Activated CD4-positive, alpha-beta T cell treated with anti-CD3 and anti-CD28 coated beads for 36 hours (primary cell): ENCODE results near the gene FGD5. TPM values are rescaled to one million over a fixed set of nuclear protein-coding genes. Genes with fewer than 3 reads are reported as not detected.

Experiments
- ATAC-seq: fragments of 200-7000 bp; cut with Tn5 transposase; one replicate; pipeline ENCODE4 v1.10.0; 2021; ENCODE audit warnings: mild to moderate bottlenecking, moderate library complexity
- CTCF ChIA-PET: fragments of 350-600 bp; sonication (Branson Sonifier 250); formaldehyde crosslinking; loops from one replicate; lab custom pipeline; 2021; ENCODE audit warnings: antibody characterized with exemption; lab: Charles Lee
- POLR2A ChIA-PET: fragments of 350-600 bp; sonication (Branson Sonifier 250); formaldehyde crosslinking; loops from one replicate; lab custom pipeline; 2021; ENCODE audit warnings: antibody characterized with exemption, inconsistent platforms; lab: Charles Lee
- DNase-seq: peaks from one replicate; pipeline ENCODE4 v3.0.0-alpha.2; 2020
- H3K27ac Mint-ChIP-seq: one replicate; pipeline ENCODE4 v1.8.0; 2021; ENCODE audit warnings: mixed read lengths
- H3K27me3 Mint-ChIP-seq: one replicate; pipeline ENCODE4 v1.8.0; 2021; ENCODE audit warnings: mixed read lengths
- H3K36me3 Mint-ChIP-seq: one replicate; pipeline ENCODE4 v1.8.0; 2021; ENCODE audit warnings: low read depth, mixed read lengths
- H3K4me1 Mint-ChIP-seq: one replicate; pipeline ENCODE4 v1.8.0; 2021; ENCODE audit warnings: mixed read lengths
- H3K4me3 Mint-ChIP-seq: one replicate; pipeline ENCODE4 v1.8.0; 2021; ENCODE audit warnings: mild to moderate bottlenecking, moderate library complexity, mixed read lengths
- H3K9me3 Mint-ChIP-seq: one replicate; pipeline ENCODE4 v1.8.0; 2021; ENCODE audit warnings: low read depth, mixed read lengths
- intact Hi-C, 2 experiments: fragments of 100-400 bp; cut with DNase I in 1 of 2; cut with micrococcal nuclease in 1 of 2; formaldehyde crosslinking; loops; one replicate each; pipeline versions ENCODE4 v1.14.2 to v1.15.1; 2022 to 2024; cut with DNase I, micrococcal nuclease
- total RNA-seq, 2 experiments: library from RNA; stranded (reverse); gene quantifications; one replicate each; pipeline ENCODE4 v1.2.3, GENCODE V29; 2021

Gene FGD5
- total RNA-seq, 2 experiments from 2014 or later = 0.09 TPM; not detected in 1

GRCh38 chr3:14846226-14846880, 27.6 kb downstream of the FGD5 start:
- Mint-ChIP-seq H3K36me3 (no peaks in the 10 kb centered on the region), H3K27ac (no peak overlapping the region), H3K4me3 (no peak overlapping the region), H3K9me3 (no peaks in the 10 kb centered on the region), H3K27me3 (no peaks in the 10 kb centered on the region), H3K4me1 (no peaks in the 10 kb centered on the region)
- DNase-seq (no peak), ATAC-seq (no peak)
- ChIA-PET POLR2A (no interaction called here), CTCF (interaction anchor here (0.6 kb wide), 1 partner anchor 1198 kb away, joined by 3 read pairs; no protein-coding TSS in a partner anchor)
- intact Hi-C loops = no loop called here

GRCh38 chr3:14847613-14848541, 29.1 kb downstream of the FGD5 start:
- Mint-ChIP-seq H3K36me3 (no peaks in the 10 kb centered on the region), H3K27me3 (no peaks in the 10 kb centered on the region), H3K4me1 (no peaks in the 10 kb centered on the region), H3K9me3 (no peaks in the 10 kb centered on the region), H3K27ac (no peak overlapping the region), H3K4me3 (no peak overlapping the region)
- intact Hi-C loops = no loop called here
- DNase-seq (peak; percentile 10), ATAC-seq (peak; percentile 30)
- POLR2A ChIA-PET = no interaction called here
- CTCF ChIA-PET = interaction anchor here (0.8 kb wide), 1 partner anchor 74 kb away, joined by 4 read pairs; no protein-coding TSS in a partner anchor

- no peaks in the 10 kb centered on the region for H3K27me3 Mint-ChIP-seq
- H3K4me3 Mint-ChIP-seq = no peak overlapping the region
- no peaks in the 10 kb centered on the region for H3K36me3 Mint-ChIP-seq
- CTCF ChIA-PET = interaction anchor here (0.5 to 0.7 kb wide), 2 partner anchors 90 to 525 kb away, joined by 3 to 4 read pairs; no protein-coding TSS in a partner anchor
- ATAC-seq (no peak), DNase-seq (no peak)
- H3K4me1 Mint-ChIP-seq = no peaks in the 10 kb centered on the region
- H3K27ac Mint-ChIP-seq = no peak overlapping the region
- POLR2A ChIA-PET = no interaction called here
- intact Hi-C loops = no loop called here
- no peaks in the 10 kb centered on the region for H3K9me3 Mint-ChIP-seq
These were observed 30.1 kb downstream of the FGD5 start for GRCh38 chr3:14848906-14849305.

- Mint-ChIP-seq H3K36me3 (no peaks in the 10 kb centered on the region), H3K4me1 (no peaks in the 10 kb centered on the region), H3K9me3 (no peaks in the 10 kb centered on the region), H3K4me3 (no peak overlapping the region), H3K27me3 (no peaks in the 10 kb centered on the region), H3K27ac (no peak overlapping the region)
- intact Hi-C loops = no loop called here
- POLR2A ChIA-PET = no interaction called here
- no peak for DNase-seq
- no peak for ATAC-seq
- CTCF ChIA-PET = interaction anchor here (0.7 to 1.4 kb wide), 2 partner anchors 71 to 341 kb away, joined by 3 read pairs; no protein-coding TSS in a partner anchor
These were observed 31.0 kb downstream of the FGD5 start for GRCh38 chr3:14849638-14850230.

GRCh38 chr3:14852058-14852594, 33.4 kb downstream of the FGD5 start:
- no peaks in the 10 kb centered on the region for H3K4me1 Mint-ChIP-seq
- intact Hi-C loops = no loop called here
- no peak overlapping the region for H3K27ac Mint-ChIP-seq
- H3K36me3 Mint-ChIP-seq = no peaks in the 10 kb centered on the region
- POLR2A ChIA-PET = no interaction called here
- ATAC-seq = no peak
- DNase-seq = no peak
- no peak overlapping the region for H3K4me3 Mint-ChIP-seq
- no peaks in the 10 kb centered on the region for H3K27me3 Mint-ChIP-seq
- CTCF ChIA-PET = no interaction called here
- H3K9me3 Mint-ChIP-seq = no peaks in the 10 kb centered on the region

- ATAC-seq (no peak), DNase-seq (no peak)
- no peaks in the 10 kb centered on the region for H3K36me3 Mint-ChIP-seq
- CTCF ChIA-PET = interaction anchor here (0.7 kb wide), 1 partner anchor 68 kb away, joined by 3 read pairs; no protein-coding TSS in a partner anchor
- intact Hi-C loops = no loop called here
- POLR2A ChIA-PET = no interaction called here
- no peak overlapping the region for H3K4me3 Mint-ChIP-seq
- H3K27ac Mint-ChIP-seq = no peak overlapping the region
- H3K9me3 Mint-ChIP-seq = no peaks in the 10 kb centered on the region
- H3K27me3 Mint-ChIP-seq = no peaks in the 10 kb centered on the region
- no peaks in the 10 kb centered on the region for H3K4me1 Mint-ChIP-seq
These were observed 34.0 kb downstream of the FGD5 start for GRCh38 chr3:14852717-14853116.

- H3K4me3 Mint-ChIP-seq = no peak overlapping the region
- H3K27me3 Mint-ChIP-seq = peaks cover 5% of the 10 kb centered on the region
- no peak for DNase-seq
- H3K27ac Mint-ChIP-seq = no peak overlapping the region
- ATAC-seq = no peak
- no peaks in the 10 kb centered on the region for H3K4me1 Mint-ChIP-seq
- intact Hi-C loops = no loop called here
- ChIA-PET CTCF (interaction anchor here (0.7 kb wide), 1 partner anchor 67 kb away, joined by 3 read pairs; no protein-coding TSS in a partner anchor), POLR2A (no interaction called here)
- no peaks in the 10 kb centered on the region for H3K36me3 Mint-ChIP-seq
- no peaks in the 10 kb centered on the region for H3K9me3 Mint-ChIP-seq
These were observed 34.6 kb downstream of the FGD5 start for GRCh38 chr3:14853271-14853951.

- H3K4me1 Mint-ChIP-seq = no peaks in the 10 kb centered on the region
- intact Hi-C loops = no loop called here
- ChIA-PET POLR2A (no interaction called here), CTCF (interaction anchor here (1.4 to 2.1 kb wide), 2 partner anchors 25 to 63 kb away, joined by 5 to 6 read pairs; no protein-coding TSS in a partner anchor)
- peaks cover 5% of the 10 kb centered on the region for H3K27me3 Mint-ChIP-seq
- DNase-seq (no peak), ATAC-seq (no peak)
- H3K36me3 Mint-ChIP-seq = no peaks in the 10 kb centered on the region
- no peaks in the 10 kb centered on the region for H3K9me3 Mint-ChIP-seq
- no peak overlapping the region for H3K4me3 Mint-ChIP-seq
- H3K27ac Mint-ChIP-seq = no peak overlapping the region
These were observed 38.7 kb downstream of the FGD5 start for GRCh38 chr3:14857506-14857905.

- H3K4me3 Mint-ChIP-seq = no peak overlapping the region
- no peaks in the 10 kb centered on the region for H3K36me3 Mint-ChIP-seq
- ChIA-PET POLR2A (no interaction called here), CTCF (interaction anchor here (0.6 to 2.1 kb wide), 3 partner anchors 53 to 131 kb away, joined by 3 to 6 read pairs (median 3); no protein-coding TSS in a partner anchor)
- intact Hi-C loops = no loop called here
- DNase-seq (no peak), ATAC-seq (no peak)
- peaks cover 5% of the 10 kb centered on the region for H3K27me3 Mint-ChIP-seq
- no peak overlapping the region for H3K27ac Mint-ChIP-seq
- H3K9me3 Mint-ChIP-seq = no peaks in the 10 kb centered on the region
- H3K4me1 Mint-ChIP-seq = no peaks in the 10 kb centered on the region
These were observed 39.3 kb downstream of the FGD5 start for GRCh38 chr3:14858105-14858504.

- intact Hi-C loops = no loop called here
- peaks cover 5% of the 10 kb centered on the region for H3K27me3 Mint-ChIP-seq
- H3K4me1 Mint-ChIP-seq = no peaks in the 10 kb centered on the region
- ChIA-PET POLR2A (no interaction called here), CTCF (no interaction called here)
- ATAC-seq = no peak
- no peak overlapping the region for H3K27ac Mint-ChIP-seq
- H3K9me3 Mint-ChIP-seq = no peaks in the 10 kb centered on the region
- H3K4me3 Mint-ChIP-seq = no peak overlapping the region
- H3K36me3 Mint-ChIP-seq = no peaks in the 10 kb centered on the region
- no peak for DNase-seq
These were observed 41.1 kb downstream of the FGD5 start for GRCh38 chr3:14859880-14860279.
